Measurements from ENCODE around the gene GLRB.

DNA sequence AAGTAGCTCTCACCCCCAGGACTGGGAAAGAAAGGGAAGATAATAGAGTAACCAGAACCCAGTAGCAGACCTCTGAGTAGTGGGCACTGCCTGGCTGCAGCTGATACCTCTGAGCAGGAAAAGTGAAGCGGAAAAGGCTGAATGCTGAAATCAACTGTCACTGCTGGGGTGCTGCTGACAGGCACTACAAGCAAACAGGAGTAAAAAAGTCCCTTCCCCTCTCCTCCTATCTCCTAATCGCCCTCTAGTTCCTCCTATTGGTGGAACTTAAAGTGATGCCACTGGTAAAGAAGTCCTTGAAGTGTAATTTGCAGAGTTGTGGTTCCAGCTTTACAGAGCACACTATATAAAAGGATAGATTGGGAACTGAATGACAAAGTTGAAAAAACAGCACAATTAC lies 32.8 kb upstream of the GLRB start:
- no peak for TF ChIP-seq EP300 (IDR thresholded peaks at IDR 0.05; ENCODE audit: low read length)
- TF ChIP-seq MAX (CRISPR knock-in tag; IDR thresholded peaks at IDR 0.05), result no peak
- TF ChIP-seq FOXJ3 (CRISPR knock-in tag; IDR thresholded peaks at IDR 0.05), result no peak
- TF ChIP-seq BRCA1 (IDR thresholded peaks at IDR 0.05), result no peak
- TF ChIP-seq BRCA1 (CRISPR knock-in tag; IDR thresholded peaks at IDR 0.05), result no peak
- no peak for TF ChIP-seq PRPF4 (IDR thresholded peaks at IDR 0.05; ENCODE audit: insufficient read depth, low read depth, low read length, poor library complexity, severe bottlenecking)
- TF ChIP-seq ZHX1 (conservative IDR thresholded peaks at IDR 0.05; ENCODE audit: low read length), result no peak
- no peak for TF ChIP-seq ZFP1 (CRISPR knock-in tag; IDR thresholded peaks at IDR 0.05)
- TF ChIP-seq, protein P1, sequence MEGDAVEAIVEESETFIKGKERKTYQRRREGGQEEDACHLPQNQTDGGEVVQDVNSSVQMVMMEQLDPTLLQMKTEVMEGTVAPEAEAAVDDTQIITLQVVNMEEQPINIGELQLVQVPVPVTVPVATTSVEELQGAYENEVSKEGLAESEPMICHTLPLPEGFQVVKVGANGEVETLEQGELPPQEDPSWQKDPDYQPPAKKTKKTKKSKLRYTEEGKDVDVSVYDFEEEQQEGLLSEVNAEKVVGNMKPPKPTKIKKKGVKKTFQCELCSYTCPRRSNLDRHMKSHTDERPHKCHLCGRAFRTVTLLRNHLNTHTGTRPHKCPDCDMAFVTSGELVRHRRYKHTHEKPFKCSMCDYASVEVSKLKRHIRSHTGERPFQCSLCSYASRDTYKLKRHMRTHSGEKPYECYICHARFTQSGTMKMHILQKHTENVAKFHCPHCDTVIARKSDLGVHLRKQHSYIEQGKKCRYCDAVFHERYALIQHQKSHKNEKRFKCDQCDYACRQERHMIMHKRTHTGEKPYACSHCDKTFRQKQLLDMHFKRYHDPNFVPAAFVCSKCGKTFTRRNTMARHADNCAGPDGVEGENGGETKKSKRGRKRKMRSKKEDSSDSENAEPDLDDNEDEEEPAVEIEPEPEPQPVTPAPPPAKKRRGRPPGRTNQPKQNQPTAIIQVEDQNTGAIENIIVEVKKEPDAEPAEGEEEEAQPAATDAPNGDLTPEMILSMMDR (IDR thresholded peaks at IDR 0.05 in 2 of 3, conservative IDR thresholded peaks at IDR 0.05 in 1 of 3; ENCODE audit: insufficient read depth in 2 of 3, low read depth in 1 of 3, low read length in 3 of 3), result no peak
- TF ChIP-seq POLR2AphosphoS5 (IDR thresholded peaks at IDR 0.05; ENCODE audit: control insufficient read depth, insufficient read depth, low read depth, low read length), result no peak
- TF ChIP-seq RAD21 (CRISPR knock-in tag; conservative IDR thresholded peaks at IDR 0.05 in 1 of 2, IDR thresholded peaks at IDR 0.05 in 1 of 2), result no peak
- no peak for TF ChIP-seq CREM (IDR thresholded peaks at IDR 0.05; ENCODE audit: low read depth)
- TF ChIP-seq ARHGAP35 (IDR thresholded peaks at IDR 0.05; ENCODE audit: partially characterized antibody), result no peak
- no peak for TF ChIP-seq NFIC (IDR thresholded peaks at IDR 0.05)

Measured in K562 (cell line).